Measurements from ENCODE around the gene FBRSL1.

The FBRSL1 gene

DNA sequence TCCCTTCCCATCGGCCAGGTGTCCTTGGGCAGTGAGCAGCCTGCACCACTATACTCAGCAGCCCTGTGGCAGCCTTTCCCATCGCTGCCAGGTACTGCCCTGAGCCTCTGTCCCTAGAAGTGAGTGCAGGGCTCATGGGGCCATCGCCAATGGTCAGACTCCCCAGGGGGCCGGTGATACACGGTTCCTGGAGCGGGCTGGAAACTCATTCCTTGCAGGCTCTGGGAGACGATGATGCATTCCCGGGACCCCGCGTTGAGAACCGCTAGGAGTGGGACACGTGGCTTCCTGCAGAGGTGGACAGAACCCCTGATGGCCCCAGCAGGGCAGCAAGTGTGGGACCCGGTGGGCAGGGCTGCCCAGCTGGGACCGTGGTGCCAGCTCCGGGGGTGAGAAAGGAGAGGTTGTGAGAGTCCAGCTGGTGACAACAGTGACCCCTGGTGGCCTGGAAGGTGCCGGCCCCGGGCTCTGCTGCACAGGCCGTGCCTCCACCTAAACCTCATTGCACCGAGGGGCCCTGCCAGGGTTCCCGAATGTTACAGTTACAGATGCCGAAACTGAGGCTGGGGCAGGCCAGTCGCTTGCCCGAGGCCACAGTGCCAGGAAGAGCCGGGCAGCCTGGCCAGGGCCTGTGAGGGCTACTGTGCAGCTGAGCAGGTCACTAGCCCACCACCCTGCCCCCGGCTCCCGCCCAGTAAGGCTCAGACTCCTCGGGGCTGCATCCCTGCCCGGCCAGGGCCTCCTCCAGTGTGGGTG, 33.8 kb downstream of the FBRSL1 start:
- peak; percentile 91 for TF ChIP-seq CTCF (IDR thresholded peaks at IDR 0.05)

GRCh38 chr12:132524405-132524804, 34.5 kb downstream of the FBRSL1 start:
- TF ChIP-seq CTCF (IDR thresholded peaks at IDR 0.05) = no peak

DNA sequence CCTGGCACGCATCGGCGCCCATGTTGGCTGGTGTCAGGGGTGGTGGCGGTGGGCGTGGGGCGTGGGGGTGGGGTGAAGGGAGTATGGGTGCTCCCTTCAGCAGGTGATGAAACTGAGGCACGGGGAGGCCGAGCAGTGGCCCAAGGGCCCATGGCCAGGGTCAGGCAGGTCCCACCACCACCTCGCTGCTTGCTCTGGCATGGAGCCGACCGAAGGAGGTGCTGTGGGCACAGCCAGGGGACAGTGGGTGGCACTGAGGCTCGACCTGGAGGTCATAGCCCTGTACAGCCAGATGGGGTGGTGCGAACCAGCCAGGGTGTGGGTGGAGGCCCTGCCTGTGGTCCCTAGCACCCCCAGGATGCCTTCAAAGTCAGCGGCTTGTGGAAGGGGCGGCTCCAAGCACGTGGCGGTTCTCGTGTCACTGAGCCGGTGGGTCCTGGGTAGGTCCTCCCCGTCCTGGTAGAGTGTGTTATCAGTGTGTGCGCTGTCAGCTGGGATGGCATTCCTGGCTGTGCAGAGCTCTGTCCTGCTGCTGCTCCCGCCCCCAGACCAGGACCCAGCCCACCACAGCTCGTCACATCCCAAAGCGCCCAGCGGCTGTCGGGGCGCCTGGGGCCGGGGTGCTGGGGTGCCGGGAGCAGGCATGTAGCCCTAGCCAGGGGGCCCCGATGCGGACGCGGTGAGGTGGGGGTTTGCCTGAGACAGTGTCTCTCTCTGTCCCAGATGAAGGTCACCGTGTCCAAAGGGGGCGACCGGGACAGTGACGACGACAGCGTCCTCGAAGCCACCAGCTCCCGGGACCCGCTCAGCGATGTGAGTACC, 35.3 kb downstream of the FBRSL1 start:
- no peak for TF ChIP-seq CTCF (IDR thresholded peaks at IDR 0.05)

DNA sequence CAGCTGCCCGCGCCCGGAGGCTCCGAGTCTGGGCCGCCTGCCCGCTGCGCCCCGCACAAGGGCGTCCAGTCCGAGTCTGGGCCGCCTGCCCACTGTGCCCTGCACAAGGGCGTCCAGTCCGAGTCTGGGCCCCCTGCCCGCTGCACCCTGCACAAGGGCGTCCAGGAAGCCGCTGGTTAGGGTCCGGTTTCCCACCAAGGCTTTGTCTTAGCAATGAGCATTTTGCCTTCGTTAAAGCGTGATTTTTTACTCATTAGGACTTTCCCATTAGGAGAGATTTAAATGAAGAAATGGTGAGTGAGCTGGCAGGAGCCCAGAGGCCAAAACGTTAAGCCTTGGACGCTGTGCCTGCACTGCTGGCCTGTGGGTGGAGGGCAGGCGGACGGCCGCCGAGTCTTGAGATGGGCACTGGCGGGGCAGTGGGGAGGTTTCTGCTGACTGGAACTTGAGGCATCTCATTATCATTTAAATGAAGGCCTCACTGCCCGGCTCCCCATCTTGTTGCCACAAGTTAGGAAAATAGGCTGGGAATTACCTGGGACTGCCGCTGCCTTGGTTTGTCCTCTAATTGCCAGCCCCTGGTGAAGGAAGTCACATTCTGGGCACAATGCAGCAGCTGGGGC, 36.0 kb downstream of the FBRSL1 start:
- no peak for TF ChIP-seq CTCF (IDR thresholded peaks at IDR 0.05)

- no peak for TF ChIP-seq CTCF (IDR thresholded peaks at IDR 0.05)
Measured at GRCh38 chr12:132527186-132527882, 37.4 kb downstream of the FBRSL1 start.

DNA sequence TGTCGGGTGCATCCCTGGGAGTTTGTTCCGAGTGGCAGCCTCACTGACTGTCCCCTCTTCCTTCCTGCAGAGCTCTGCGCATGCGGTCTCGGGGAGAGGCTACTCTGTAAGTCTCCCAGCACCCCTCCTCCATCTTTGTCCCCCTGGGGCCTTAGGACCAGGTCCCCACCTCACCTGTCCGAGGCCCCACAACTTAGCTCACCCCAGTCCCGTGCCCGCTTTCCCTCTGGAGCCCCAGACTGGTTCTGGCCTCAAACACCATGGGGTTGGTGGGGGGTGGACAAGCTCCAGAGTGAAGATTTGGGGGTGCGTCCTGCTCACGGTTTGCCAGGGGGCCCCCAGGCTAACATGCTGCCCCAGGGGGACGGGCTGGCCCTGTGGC, 37.9 kb downstream of the FBRSL1 start:
- TF ChIP-seq CTCF (IDR thresholded peaks at IDR 0.05) = no peak

GRCh38 chr12:132528564-132529106, 38.7 kb downstream of the FBRSL1 start:
- TF ChIP-seq CTCF (IDR thresholded peaks at IDR 0.05) = no peak
